Pancreas (tissue), 10 donors: Measurements from ENCODE around the gene E2F1. TPM values are rescaled to one million over a fixed set of nuclear protein-coding genes. Genes with fewer than 3 reads are reported as not detected.

ENCODE experiments used
- ATAC-seq, 4 donors: fragments of 200-7000 bp; cut with Tn5 transposase; one replicate each; pipeline versions ENCODE4 v1.8.0 to v1.9.1; 2020; ENCODE audit warnings: mild to moderate bottlenecking in 4 of 4, moderate library complexity in 4 of 4
- DNase-seq, 6 donors: peaks; one replicate each; pipeline ENCODE4 v3.0.0-alpha.2; 2020
- FAIRE-seq: peaks from 2 replicates; lab custom pipeline; 2012; peaks lifted over from hg19 to GRCh38; lab: Jason Lieb, UNC
- H3K27ac ChIP-seq, 4 donors: fragments of 200-600 bp; sonication (generic); 1 replicate in 3 of 4; 2 replicates in 1 of 4; pipeline versions ENCODE4 v1.5.0 to v1.8.0; 2020
- H3K27me3 ChIP-seq, 4 donors: fragments of 200-600 bp; one replicate each; pipeline ENCODE4 v1.8.0; 2021
- H3K36me3 ChIP-seq, 3 donors: fragments of 200-600 bp; sonication (generic) in 1 of 3; one replicate each; pipeline versions ENCODE4 v1.5.0 to v1.8.0; 2020 to 2021
- H3K4me1 ChIP-seq, 3 donors: fragments of 200-600 bp; one replicate each; pipeline ENCODE4 v1.8.0; 2021
- H3K4me3 ChIP-seq, 4 donors: fragments of 200-600 bp; sonication (generic) in 2 of 4; one replicate each; pipeline versions ENCODE4 v1.5.0 to v1.8.0; 2020 to 2021
- H3K9me3 ChIP-seq, 4 donors: fragments of 200-600 bp; one replicate each; pipeline ENCODE4 v1.8.0; 2021
- CTCF ChIP-seq, 4 donors: fragments of 200-600 bp; sonication (generic) in 3 of 4; IDR thresholded peaks; one replicate each; pipeline versions ENCODE4 v1.5.0 to v1.8.0; 2021; ENCODE audit warnings: antibody characterized with exemption in 4 of 4
- WGBS, 2 donors: extraction: QIAGEN DNeasy Blood & Tissue Kit; methylation state at CpG; one replicate each; pipeline ENCODE4 v1.1.7; 2013; 5-methylcytosine and 5-hydroxymethylcytosine counted together
- intact Hi-C, 3 donors: fragments of 100-400 bp; cut with DNase I; formaldehyde crosslinking; loops; one replicate each; pipeline versions ENCODE4 v1.11.1 to v1.14.2; 2022
- polyA plus RNA-seq, 2 donors: library from polyadenylated mRNA; stranded (reverse); fragments of 200-250 nt; gene quantifications; one replicate each; pipeline ENCODE4 v1.2.3, GENCODE V29; 2013
- total RNA-seq, 6 donors: library from RNA; stranded (reverse); fragmentation: NEBNext Ultra II Directional in 4 of 6; extraction: Animal tissue kit (Norgen Biotek cat#: 25700) in 4 of 6; gene quantifications; one replicate each; pipeline versions ENCODE4 v1.2.1 to v1.2.4, GENCODE V29; 2021 to 2023
- donor health status: healthy with polysubstance abuse.
- donor health status: DM: no; HTN: no; CAD: no; lungs with moderate emphysema.
- donor health status: DM: no; HTN: no; CAD: no.
- donor health status: control.
- donor health status: control.
- donor health status: Bipolar disorder and iron deficiency.
- donor health status: DM: yes; HTN: yes; CAD: no.
- donor health status: DM: no; HTN: no; CAD: no.
- donor health status: DM: no; HTN: no; CAD: no.
- donor health status: DM: yes; HTN: yes; CAD: no.

The E2F1 gene
- total and polyA plus RNA-seq, 8 donors: 0.23 to 0.92 (median 0.60) TPM

- H3K9me3 ChIP-seq: no peaks in the 10 kb centered on the region
- 6 to 7% methylated on average over 36 to 73 of the region's 73 CpGs for WGBS, 2 donors
- no peaks in the 10 kb centered on the region for H3K27me3 ChIP-seq
- peak; percentile 74 to 95 (median 88) for DNase-seq
- FAIRE-seq: no peak
- TF ChIP-seq CTCF (IDR thresholded peaks at IDR 0.05): no peak
- H3K27ac ChIP-seq: peak within 1 kb of the TSS in 3 of 4 donors; percentile 45 to 59 (median 55)
- H3K4me3 ChIP-seq: peak within 1 kb of the TSS; percentile 58 to 73 (median 72)
- H3K4me1 ChIP-seq: peaks cover 0 to 9% (median 0%) of the 10 kb centered on the region in 3 donors
- intact Hi-C loops: loop anchor here in 2 of 3 donors (5.0 to 10.0 kb wide), 2 partner anchors 130 to 222 kb away; no protein-coding TSS in a partner anchor
- peak; percentile 90 to 94 (median 92) for ATAC-seq
- no peaks in the 10 kb centered on the region for H3K36me3 ChIP-seq
These were observed 11.7 kb downstream of the E2F1 start, which contains the start of gene NECAB3 for GRCh38 chr20:33674294-33675135. Gene NECAB3 (minus strand): TSS chr20:33674428. CDS start chr20:33674352, 76 bp downstream.

GRCh38 chr20:33673410-33674293 is 12.5 kb downstream of the E2F1 start:
- no peak for FAIRE-seq
- peak overlapping the region; percentile 58 to 73 (median 72) for H3K4me3 ChIP-seq
- TF ChIP-seq CTCF (IDR thresholded peaks at IDR 0.05): no peak
- H3K4me1 ChIP-seq: peaks cover 0 to 9% (median 0%) of the 10 kb centered on the region in 3 donors
- peak; percentile 7 to 23 (median 13) for ATAC-seq
- peak overlapping the region in 3 of 4 donors; percentile 28 to 55 (median 52) for H3K27ac ChIP-seq
- intact Hi-C loops: loop anchor here in 2 of 3 donors (5.0 to 10.0 kb wide), 2 partner anchors 131 to 221 kb away; no protein-coding TSS in a partner anchor
- no peaks in the 10 kb centered on the region for H3K27me3 ChIP-seq
- 10 to 17% methylated on average over 15 to 29 of the region's 29 CpGs for WGBS, 2 donors
- peak in 1 of 6 donors; percentile 5 for DNase-seq
- H3K36me3 ChIP-seq: no peaks in the 10 kb centered on the region
- no peaks in the 10 kb centered on the region for H3K9me3 ChIP-seq

GRCh38 chr20:33673114-33673409 is 13.1 kb downstream of the E2F1 start:
- no peaks in the 10 kb centered on the region for H3K36me3 ChIP-seq
- intact Hi-C loops: loop anchor here in 2 of 3 donors (5.0 to 10.0 kb wide), 2 partner anchors 132 to 221 kb away; no protein-coding TSS in a partner anchor
- no peaks in the 10 kb centered on the region for H3K9me3 ChIP-seq
- peak overlapping the region in 2 of 4 donors; percentile 72 to 73 for H3K4me3 ChIP-seq
- peaks cover 0 to 9% (median 0%) of the 10 kb centered on the region in 3 donors for H3K4me1 ChIP-seq
- DNase-seq (peak in 1 of 6 donors; percentile 4), ATAC-seq (no peak), FAIRE-seq (no peak)
- 39 to 71% methylated on average over 4 of the region's 4 CpGs for WGBS, 2 donors
- H3K27me3 ChIP-seq: no peaks in the 10 kb centered on the region
- no peak for TF ChIP-seq CTCF (IDR thresholded peaks at IDR 0.05)
- no peak overlapping the region for H3K27ac ChIP-seq

- ATAC-seq: no peak
- Histone ChIP-seq H3K4me1 (peaks cover 0 to 9% (median 0%) of the 10 kb centered on the region in 3 donors), H3K9me3 (no peaks in the 10 kb centered on the region), H3K27ac (no peak overlapping the region), H3K4me3 (peak overlapping the region in 2 of 4 donors; percentile 72 to 73), H3K36me3 (no peaks in the 10 kb centered on the region), H3K27me3 (no peaks in the 10 kb centered on the region)
- WGBS, 2 donors: 56 to 60% methylated on average over 17 of the region's 17 CpGs
- intact Hi-C loops: loop anchor here in 2 of 3 donors (5.0 to 10.0 kb wide), 2 partner anchors 132 to 220 kb away; no protein-coding TSS in a partner anchor
- DNase-seq: peak in 2 of 6 donors; percentile 7 to 39
- FAIRE-seq: no peak
- TF ChIP-seq CTCF (IDR thresholded peaks at IDR 0.05): no peak
These were observed 13.6 kb downstream of the E2F1 start for GRCh38 chr20:33672426-33673113.
